GM11168 (cell line): Measurements from ENCODE around the gene QRSL1.
"Not testable (repeated sequence)": the region's sequence is repeated elsewhere in the genome, so short reads cannot be mapped to it uniquely, and the experiment has no call there.

Experiments used
- in situ Hi-C: fragments of 300-500 bp; cut with MboI; formaldehyde crosslinking; loops from one replicate; pipeline ENCODE4 v1.12.0; 2022; ENCODE audit warnings: low sequenced_read_pairs; ENCODE audit not compliant: unreplicated experiment

Gene QRSL1

GRCh38 chr6:106629103-106629858 lies at the start of gene QRSL1, which contains the start of gene RTN4IP1:
QRSL1 (plus strand) TSS chr6:106629578; CDS start chr6:106629682, 104 bp downstream.
RTN4IP1 (minus strand) TSS chr6:106629498; CDS start chr6:106629021, 477 bp downstream.
- in situ Hi-C loops: no loop called here

GRCh38 chr6:106581468-106581867 lies 47.9 kb upstream of the QRSL1 start:
- in situ Hi-C loops: no loop called here

- in situ Hi-C loops: no loop called here
Observed at GRCh38 chr6:106586815-106587415, 42.5 kb upstream of the QRSL1 start.

GRCh38 chr6:106588937-106589336 lies 40.4 kb upstream of the QRSL1 start:
- in situ Hi-C loops: not testable (repeated sequence)

- in situ Hi-C loops: no loop called here
Observed at GRCh38 chr6:106591111-106591825, 38.1 kb upstream of the QRSL1 start.

- in situ Hi-C loops: loop anchor here (5.0 kb wide), 1 partner anchor 383 kb away; no protein-coding TSS in a partner anchor
Observed at GRCh38 chr6:106599440-106599839, 29.9 kb upstream of the QRSL1 start.

- in situ Hi-C loops: no loop called here
Observed at GRCh38 chr6:106600329-106600728, 29.0 kb upstream of the QRSL1 start.

- in situ Hi-C loops: no loop called here
Observed at GRCh38 chr6:106608080-106608668, 21.2 kb upstream of the QRSL1 start.

- in situ Hi-C loops: no loop called here
Observed at GRCh38 chr6:106609699-106610098, 19.7 kb upstream of the QRSL1 start.

GRCh38 chr6:106611030-106611429 lies 18.3 kb upstream of the QRSL1 start:
- in situ Hi-C loops: no loop called here

- in situ Hi-C loops: no loop called here
Observed at GRCh38 chr6:106612671-106613416, 16.5 kb upstream of the QRSL1 start.

- in situ Hi-C loops: no loop called here
Observed at GRCh38 chr6:106613590-106613989, 15.8 kb upstream of the QRSL1 start.

- in situ Hi-C loops: no loop called here
Observed at GRCh38 chr6:106614166-106614565, 15.2 kb upstream of the QRSL1 start.

- in situ Hi-C loops: no loop called here
Observed at GRCh38 chr6:106614592-106615257, 14.7 kb upstream of the QRSL1 start.

- in situ Hi-C loops: no loop called here
Observed at GRCh38 chr6:106617302-106617701, 12.1 kb upstream of the QRSL1 start.

GRCh38 chr6:106617857-106618256 lies 11.5 kb upstream of the QRSL1 start:
- in situ Hi-C loops: no loop called here

GRCh38 chr6:106618324-106618723 lies 11.1 kb upstream of the QRSL1 start:
- in situ Hi-C loops: no loop called here

- in situ Hi-C loops: no loop called here
Observed at GRCh38 chr6:106619223-106619622, 10.2 kb upstream of the QRSL1 start.

GRCh38 chr6:106620931-106621672 lies 8.3 kb upstream of the QRSL1 start:
- in situ Hi-C loops: no loop called here
